ENCODE data around the gene NR4A3.

GRCh38 chr9:99811172-99811571 is 10.5 kb upstream of the NR4A3 start:
- TF ChIP-seq, protein P1, sequence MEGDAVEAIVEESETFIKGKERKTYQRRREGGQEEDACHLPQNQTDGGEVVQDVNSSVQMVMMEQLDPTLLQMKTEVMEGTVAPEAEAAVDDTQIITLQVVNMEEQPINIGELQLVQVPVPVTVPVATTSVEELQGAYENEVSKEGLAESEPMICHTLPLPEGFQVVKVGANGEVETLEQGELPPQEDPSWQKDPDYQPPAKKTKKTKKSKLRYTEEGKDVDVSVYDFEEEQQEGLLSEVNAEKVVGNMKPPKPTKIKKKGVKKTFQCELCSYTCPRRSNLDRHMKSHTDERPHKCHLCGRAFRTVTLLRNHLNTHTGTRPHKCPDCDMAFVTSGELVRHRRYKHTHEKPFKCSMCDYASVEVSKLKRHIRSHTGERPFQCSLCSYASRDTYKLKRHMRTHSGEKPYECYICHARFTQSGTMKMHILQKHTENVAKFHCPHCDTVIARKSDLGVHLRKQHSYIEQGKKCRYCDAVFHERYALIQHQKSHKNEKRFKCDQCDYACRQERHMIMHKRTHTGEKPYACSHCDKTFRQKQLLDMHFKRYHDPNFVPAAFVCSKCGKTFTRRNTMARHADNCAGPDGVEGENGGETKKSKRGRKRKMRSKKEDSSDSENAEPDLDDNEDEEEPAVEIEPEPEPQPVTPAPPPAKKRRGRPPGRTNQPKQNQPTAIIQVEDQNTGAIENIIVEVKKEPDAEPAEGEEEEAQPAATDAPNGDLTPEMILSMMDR (IDR thresholded peaks at IDR 0.05): no peak
- no peak for TF ChIP-seq POLR2A (IDR thresholded peaks at IDR 0.05)
